HG03280 (cell line): ENCODE results near the gene HDAC11.
"Not testable (repeated sequence)": the region's sequence is repeated elsewhere in the genome, so short reads cannot be mapped to it uniquely, and the experiment has no call there.

Experiments
- ATAC-seq: cut with Tn5 transposase; IDR thresholded peaks from one replicate; pipeline ENCODE4 v1.9.1; 2021; ENCODE audit warnings: mild to moderate bottlenecking, moderate library complexity; ENCODE audit not compliant: unreplicated experiment

HDAC11 gene, protein sequence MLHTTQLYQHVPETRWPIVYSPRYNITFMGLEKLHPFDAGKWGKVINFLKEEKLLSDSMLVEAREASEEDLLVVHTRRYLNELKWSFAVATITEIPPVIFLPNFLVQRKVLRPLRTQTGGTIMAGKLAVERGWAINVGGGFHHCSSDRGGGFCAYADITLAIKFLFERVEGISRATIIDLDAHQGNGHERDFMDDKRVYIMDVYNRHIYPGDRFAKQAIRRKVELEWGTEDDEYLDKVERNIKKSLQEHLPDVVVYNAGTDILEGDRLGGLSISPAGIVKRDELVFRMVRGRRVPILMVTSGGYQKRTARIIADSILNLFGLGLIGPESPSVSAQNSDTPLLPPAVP

DNA sequence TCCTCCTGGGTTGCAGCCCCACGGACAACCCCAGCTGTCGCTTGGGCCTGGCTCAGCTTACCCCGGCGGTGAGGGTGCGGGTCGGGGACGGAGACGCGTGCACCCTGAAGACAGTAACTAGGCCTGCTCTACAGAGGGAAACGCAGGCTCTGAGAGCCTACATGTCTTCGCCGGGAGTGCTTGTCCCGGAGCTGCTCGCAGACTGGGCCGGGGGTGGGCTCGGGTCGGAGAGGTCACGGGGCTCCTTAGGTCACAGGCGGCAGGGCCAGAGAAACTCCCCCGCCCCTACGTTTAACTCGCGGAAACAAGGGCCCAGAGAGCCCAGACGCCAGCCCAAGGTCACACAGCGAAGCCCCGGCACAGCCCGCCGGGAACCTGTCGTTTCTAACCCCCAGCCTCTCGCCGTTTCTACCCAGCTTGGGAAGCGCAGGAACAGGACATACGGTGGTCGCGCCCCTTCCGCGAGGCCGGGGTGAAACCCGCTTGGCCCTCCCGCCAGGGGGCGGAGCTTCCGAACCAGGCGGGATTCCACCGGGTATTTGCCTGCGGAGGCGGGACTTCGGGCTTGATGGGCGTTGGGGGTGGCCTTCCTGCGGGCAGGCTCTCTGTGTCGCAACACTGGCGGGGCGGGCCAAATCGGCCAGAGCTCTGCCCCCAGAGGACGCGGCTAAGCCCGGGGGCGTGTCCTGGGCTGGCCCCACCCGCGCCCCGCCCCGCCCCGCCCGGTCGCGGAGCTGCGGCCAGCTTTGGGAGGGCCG, at the start of gene HDAC11:
Gene HDAC11 (plus strand): TSS at position 725 of the 758 bp plus-strand sequence. CDS start 42 bp downstream, outside the sequence.
- peak; percentile 97 for ATAC-seq

DNA sequence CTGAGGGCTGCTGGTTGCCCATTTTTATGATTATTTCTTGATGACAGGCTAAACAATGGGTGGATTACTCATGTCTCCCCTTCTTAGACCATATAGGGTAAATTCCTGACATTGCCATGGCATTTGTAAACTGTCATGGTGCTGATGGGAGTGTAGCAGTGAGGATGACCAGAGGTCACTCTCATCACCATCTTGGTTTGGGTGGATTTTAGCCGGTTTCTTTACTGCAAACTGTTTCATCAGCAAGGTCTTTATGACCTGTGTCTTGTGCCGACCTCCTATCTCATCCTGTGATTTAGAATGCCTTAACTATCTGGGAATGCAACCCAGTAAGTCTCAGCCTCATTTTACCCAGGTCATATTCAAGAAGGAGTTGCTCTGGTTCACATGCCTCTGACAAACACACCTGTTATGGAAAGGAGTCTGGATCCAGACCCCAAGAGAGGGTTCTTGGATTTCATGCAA, 49.7 kb upstream of the HDAC11 start:
- not testable (repeated sequence) for ATAC-seq

DNA sequence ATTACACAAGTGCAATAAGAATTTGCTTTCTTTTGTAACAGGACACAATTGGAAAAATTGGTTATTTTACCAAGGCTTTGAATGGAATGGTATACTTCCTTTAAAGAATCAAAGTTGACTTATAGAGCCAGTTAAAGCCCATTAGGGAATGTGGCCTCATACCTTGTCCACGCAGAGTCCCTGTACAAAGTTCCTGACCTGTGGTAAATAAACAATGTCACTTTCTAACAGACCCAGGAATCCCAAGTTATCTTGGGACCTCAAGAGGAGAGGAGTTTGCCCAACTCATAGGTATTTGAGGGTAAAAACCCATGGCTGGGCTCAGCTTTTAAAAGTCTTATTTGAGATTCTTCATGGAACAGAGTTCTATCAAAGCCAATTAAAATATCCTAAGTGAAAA, 48.0 kb upstream of the HDAC11 start:
- no peak for ATAC-seq

DNA sequence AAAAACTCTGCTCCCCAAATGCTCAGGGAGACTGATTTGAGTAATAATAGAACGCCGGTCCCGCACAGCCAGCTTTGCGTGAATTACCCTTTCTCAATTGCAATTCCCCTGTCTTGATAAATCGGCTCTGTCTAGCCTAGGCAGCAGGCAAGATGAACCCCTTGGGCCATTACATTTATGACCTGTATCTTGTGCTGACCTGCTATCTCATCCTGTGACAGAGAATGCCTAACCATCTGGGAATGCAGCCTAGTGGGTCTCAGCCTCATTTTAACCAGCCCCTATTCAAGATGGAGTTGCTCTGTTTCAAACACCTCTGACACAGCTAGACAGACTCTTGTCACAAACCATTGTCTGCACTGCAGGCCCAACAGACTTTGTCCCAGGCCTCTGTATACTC, 46.2 kb upstream of the HDAC11 start:
- ATAC-seq = no peak

DNA sequence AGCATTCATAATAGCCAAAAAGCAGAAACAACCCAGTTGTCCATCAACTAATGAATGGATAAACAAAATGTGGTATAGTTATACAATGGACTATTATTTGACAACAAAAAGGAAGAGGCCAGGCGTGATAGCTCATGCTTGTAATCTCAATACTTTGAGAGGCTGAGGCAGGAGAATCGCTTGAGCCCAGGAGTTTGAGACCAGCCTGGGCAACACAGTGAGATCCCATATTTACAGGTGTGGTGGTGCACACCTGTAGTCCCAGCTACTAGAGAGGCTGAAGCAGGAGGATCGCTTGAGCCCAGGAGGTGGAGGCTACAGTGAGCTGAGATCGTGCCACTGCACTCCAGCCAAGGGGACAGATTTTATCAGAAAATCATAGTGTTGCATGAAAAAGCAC, 43.9 kb upstream of the HDAC11 start:
- ATAC-seq = not testable (repeated sequence)

DNA sequence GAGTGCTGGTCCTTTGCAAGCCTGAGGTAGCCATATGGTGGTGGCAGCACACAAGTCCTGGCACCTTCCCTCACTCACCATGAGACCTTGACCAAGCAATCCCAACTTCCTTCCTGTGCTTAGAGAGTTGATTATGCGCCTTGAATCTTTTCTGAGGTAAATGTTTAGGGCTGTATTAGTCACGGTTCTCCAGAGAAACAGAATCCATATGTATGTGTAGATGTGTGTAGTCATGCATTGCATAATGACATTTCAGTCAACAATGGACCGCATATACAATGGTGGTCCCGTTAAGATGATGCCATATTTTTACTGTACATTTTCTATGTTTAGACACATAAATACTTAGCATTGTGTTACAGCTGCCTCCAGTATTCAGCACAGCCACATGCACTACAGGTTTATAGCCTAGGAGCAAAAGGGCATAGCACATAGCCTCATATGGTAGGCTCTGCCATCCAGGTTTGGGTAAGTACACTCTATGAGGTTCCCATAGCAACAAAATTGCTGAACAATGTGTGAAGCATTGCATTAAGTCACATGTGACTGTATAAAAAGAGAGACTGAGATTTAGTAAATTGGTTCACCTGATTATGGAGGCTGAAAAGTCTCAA, 39.8 kb upstream of the HDAC11 start:
- ATAC-seq = no peak

DNA sequence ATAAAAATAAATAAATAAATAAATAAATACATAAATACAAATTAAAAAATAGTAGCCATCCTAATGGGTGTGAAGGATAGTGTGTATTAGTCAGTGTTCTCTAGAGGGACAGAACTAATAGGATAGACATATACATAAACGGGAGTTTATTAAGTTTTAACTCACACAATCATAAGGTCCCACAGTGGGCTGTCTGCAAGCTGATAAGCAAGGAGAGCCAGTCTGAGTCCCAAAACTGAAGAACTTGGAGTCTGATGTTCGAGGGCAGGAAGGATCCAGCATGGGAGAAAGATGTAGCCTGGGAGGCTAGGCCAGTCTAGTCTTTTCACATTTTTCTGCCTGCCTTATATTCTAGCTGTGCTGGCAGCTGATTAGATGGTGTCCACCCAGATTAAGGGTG, 37.2 kb upstream of the HDAC11 start:
- not testable (repeated sequence) for ATAC-seq

DNA sequence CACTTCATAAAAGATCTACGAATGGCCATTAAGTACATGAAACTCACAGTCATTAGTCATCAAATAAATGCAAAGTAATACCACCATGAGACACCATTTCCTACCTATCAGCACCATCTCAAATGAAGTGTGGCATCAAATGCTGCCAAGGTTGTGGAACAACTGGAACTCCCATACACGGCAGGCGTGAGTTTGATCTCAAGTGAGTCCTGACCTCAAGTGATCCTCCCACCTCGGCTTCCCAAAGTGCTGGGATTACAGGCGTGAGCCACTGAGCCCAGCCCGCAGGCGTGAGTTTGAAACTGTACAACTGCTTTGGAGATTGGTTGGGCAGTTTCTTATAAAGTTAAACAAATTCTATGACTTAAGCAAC, 28.8 kb upstream of the HDAC11 start:
- peak; percentile 8 for ATAC-seq

DNA sequence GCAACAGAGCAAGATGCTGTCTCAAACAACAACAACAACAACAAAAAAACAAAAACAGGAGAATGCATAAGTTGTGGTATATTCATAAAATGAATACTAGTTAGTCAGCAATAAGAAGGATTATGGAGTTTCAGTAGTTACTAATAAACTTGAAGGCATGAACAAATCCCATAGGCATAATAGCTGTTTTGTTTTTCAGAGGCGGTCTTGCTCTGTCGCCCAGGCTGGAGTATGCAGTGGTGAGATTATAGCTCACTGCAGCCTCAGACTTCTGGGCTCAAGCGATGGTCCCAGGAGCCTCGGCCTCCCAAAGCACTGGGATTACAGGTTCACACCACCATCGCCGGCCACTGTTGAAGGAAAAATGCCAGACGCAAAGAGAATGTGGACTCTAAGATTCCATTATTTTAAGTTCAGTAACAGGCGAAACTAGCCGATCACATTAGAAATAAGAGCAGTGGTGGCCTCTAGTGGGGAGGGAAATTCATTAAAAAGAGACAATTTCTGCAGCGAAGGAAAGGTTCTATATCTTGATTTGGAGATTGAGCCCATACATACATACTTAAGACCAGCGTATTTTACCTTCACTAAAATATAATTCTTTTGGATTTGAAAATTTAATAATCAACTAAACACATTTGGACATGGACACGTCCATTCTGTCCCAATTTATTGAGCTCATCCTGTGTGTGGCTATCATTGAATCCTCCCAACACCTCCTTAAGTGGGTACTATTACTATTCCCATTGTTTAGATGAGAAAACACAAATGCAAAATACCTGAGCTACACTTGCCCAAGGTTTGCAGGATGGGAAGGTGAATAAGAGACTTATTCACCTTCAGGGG, 27.4 kb upstream of the HDAC11 start:
- ATAC-seq = no peak

DNA sequence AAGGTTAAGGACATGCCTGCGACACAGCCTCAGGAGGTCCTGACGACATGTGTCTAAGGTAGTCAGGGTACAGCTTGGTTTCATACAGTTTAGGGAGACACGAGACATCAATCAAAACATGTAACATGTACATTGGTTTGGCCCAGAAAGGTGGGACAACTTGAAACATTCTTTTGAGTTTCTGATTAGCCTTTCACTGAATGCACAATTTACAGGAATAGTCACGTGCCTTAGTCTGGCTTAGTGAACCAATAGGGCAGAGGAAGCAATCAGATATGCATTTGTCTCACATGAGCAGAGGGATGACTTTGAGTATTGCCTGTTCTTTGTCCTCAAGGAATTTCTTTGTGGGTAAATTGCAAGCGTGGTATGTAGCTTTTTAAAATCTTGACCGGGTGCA, 24.5 kb upstream of the HDAC11 start:
- ATAC-seq = no peak

DNA sequence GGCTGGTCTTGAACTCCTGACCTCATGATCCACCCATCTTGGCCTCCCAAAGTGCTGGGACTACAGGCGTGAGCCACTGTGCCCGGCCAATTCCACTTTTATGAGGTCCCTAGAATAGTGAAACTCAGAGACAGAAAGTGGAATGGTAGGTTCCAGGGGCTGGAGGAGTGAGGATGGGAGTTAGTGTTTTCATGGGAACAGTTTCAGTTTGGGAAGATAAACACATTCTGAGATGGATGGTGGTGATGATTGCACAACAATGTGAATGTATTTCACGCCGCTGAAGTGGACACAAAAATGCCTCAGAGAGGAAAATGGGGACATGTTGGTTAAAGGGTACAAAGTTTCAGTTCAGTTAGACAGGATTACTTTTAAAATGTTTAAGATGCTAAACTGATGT, 22.5 kb upstream of the HDAC11 start:
- no peak for ATAC-seq

DNA sequence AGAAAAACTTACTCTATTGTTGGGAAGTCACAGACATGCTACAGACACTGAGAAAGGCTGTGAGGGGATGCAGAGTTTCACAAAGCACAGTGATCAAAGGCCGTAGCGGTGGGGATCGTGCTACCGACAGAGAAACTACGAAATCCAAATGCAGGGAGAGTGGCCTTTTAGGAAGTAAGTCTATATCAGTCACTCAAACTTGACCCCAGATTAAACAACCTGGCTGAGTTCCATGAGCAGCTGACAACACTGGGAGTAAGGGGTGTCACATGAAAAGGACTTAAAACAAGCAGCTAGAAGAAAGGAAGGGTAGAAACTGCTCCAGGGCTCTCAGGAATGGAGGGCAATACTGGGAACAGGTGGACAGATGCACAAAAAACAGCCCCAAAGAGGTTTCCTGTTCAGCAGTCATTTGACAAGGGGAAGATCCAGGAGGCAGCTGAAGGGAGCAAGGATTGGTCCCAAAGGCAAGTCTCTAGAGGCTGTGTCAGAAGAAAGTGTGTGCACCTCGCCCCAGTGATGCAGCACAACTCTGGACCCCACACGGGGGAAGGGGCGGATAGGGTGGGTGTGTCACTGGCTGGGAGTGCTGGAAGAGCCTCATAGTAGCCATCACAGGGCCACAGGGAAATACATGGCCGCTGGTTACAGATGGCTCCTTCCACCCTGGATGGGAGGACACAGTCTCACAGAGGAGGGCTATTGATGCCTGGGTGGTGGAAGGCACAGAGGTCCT, 20.3 kb upstream of the HDAC11 start:
- ATAC-seq = no peak

DNA sequence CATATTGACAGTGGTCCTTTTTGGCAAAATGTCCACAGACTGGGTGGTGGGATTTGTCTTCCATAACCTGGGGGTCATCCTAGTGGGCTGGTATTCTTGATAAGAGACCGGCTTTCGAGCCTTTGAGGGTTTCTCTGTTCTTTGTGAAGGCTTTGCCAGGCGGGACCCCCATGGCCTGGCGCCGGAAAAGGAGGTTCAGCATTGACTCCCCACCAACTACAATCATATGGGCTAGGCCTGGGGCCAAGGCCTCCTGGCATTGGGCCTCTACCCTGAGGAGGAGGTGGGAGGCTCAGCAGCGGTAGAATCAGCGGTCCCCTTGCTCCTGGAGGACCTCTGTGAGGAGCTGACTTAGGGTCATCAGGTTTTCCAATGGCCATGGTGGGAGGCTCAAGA, 19.8 kb upstream of the HDAC11 start:
- ATAC-seq = no peak

DNA sequence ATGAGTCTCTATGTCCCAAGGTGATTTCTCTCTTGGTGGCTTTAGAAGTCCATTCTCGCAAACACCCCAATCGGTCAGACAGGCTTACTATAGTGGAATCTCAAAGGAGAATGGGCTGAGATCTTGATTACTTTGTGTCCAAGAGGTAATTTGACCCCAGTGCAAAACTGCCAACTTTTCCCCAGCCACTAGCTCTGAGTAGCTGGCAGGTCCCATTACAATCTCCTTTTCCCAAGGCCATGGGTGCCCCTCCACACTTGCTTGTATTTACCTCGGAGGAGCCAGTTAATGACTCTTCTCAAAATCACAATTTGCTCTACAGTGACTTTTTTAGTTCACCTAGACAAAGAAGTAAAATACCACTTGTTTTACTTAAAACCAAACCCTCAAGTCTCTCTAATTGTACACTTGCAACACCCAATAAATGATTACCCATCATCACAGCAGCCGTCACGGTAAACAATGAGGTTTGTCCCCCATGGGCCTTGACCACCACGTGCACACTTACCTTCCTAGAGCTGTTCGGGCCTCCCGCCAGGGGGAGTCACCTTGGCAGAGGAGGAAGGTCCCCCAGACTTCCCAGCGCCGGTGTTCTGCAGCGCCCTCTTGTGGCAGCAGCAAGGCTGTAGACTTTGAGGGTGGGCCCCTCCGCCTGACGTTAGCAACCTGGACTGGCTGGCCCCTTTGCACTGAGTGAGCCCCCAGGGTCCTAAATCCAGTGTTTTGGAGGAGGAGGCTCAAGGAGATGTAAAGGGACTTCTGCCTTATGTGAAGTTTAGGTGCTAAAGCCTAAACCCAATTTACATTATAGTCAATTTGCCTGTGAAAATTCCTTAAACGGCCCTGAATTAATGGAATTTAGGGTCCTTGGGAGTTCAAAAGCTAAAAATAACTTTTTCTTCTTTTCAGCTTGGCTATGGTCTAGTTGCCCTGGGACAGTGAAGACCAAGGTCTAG, 18.7 kb upstream of the HDAC11 start:
- ATAC-seq = peak; percentile 77

DNA sequence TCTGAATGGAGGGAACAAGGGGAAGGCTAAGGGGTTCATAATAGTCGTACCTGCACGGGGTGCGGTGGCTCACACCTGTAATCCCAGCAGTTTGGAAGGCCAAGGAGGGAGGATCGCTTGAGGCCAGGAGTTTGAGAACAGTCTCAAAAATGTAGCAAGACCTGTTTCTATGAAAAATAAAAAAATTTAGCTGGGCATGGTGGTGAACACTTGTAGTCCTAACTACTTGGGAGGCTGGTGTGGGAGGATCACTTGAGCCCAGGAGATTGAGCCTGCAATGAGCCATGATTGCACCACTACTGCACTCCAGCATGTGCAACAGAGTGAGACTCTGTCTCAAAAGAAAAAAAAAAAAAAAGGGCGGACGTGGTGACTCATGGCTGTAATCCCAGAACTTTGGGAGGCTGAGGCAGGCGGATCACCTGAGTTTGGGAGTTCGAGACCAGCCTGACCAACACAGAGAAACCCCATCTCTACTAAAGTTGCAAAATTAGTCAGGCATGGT, 17.9 kb upstream of the HDAC11 start:
- ATAC-seq = no peak

DNA sequence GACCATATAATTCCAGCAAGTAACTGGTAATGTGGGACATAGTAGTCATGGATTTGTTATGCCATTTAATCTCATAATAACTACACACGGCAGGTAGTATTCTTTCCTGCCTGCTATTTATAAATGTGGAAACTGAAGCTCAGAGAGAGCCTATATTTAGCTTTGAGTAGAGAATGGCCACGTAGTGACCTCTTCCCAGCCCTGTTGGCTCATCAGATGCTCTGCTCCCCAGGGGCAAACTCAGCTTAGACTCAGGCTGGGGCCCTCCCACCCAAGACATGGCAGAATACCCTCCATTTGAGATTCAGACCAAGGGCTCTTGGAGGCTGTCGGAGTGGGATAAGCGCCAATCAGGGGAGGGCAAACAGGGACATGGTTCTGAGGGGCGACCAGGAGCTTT, 17.3 kb upstream of the HDAC11 start:
- no peak for ATAC-seq

DNA sequence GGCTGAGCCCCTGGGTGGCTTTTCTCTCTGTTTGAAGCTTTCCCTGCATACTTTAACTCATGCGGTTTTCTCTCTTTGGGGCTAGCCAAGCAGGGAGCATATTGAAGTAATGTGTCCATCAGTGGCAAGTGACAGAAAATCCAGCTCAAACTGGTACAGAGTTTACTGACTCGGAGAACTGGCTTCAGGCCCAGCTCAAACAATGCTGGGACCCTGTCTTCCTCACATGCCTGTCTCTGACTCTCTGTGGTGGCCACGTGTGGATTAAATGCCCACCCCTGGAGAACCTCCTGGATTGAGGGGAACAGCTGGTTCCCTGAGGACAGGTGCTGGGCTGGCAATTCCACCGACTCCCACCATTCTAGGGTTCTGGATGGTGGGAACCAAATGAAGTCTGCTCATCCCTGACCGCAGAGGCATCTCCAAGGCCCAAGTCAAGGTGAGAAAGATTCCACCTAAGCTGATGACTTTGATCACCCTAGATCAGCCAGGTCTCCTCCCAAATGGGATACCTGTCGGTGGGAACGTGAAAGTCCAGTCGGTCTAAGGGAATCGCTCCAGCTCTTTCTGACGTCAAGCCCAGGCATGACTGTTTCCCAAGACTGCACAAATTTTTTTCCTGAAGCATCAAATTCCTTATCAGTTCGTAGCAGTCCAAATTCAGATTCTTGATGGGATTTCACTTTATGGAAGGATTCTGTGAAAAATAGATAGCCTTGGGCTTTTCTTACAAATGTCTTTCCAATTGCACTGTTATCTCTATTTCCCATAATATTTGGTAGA, 16.3 kb upstream of the HDAC11 start:
- ATAC-seq = no peak

DNA sequence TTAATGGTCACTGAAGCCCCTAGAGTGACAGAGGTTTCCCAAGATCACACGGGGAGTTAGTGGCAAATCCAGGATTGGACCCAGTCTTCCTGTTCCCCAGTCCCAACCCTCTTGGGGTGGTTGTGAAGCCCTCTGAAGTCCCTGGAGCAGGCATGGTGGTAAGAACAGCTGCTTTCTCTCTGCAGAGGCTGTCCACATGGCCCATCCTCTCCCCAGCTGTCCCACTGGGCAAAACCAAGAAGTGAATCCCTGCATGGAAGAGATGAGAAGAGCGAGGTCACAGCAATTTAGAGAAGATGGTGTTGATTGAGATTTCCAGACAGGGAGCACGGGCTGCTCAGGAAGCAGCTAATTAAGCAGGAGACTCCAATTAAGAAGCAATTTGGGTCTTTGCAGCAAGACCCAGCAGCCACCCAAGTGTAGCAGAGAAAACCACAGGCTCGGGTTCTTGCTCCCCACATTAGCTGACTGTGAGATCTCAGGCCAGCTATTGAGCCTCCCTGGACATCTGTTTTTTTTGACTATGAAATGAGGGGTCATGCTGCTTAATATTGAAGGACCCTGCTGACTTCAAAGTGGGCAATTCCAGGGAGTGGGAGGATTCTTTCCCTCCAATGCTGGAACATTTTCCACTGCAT, 14.8 kb upstream of the HDAC11 start:
- ATAC-seq = no peak
